Activated CD8-positive, alpha-beta memory T cell treated with anti-CD3 and anti-CD28 coated beads for 1 hour (primary cell): ENCODE measurements around the gene ZNHIT1.

ENCODE experiments used
- DNase-seq, 2 donors: peaks; one replicate each; pipeline ENCODE4 v3.0.0-alpha.2; 2020; ENCODE audit warnings: low read depth in 1 of 2; ENCODE audit errors: extremely low read depth in 1 of 2

Gene ZNHIT1

GRCh38 chr7:101217388-101218235 is at the start of gene ZNHIT1, which contains the start of gene PLOD3:
Gene ZNHIT1 (plus strand): TSS chr7:101218165. CDS start chr7:101218196, 31 bp downstream.
Gene PLOD3 (minus strand): TSS chr7:101217581. CDS start chr7:101217274, 307 bp downstream.
- peak; percentile 93 to 97 for DNase-seq

GRCh38 chr7:101168412-101169049 is 49.4 kb upstream of the ZNHIT1 start:
- no peak for DNase-seq

- no peak for DNase-seq
These were observed 48.7 kb upstream of the ZNHIT1 start for GRCh38 chr7:101169110-101169837.

GRCh38 chr7:101169838-101170551 is 48.0 kb upstream of the ZNHIT1 start:
- DNase-seq: peak; percentile 53 to 75

GRCh38 chr7:101170617-101171441 is 47.1 kb upstream of the ZNHIT1 start:
- no peak for DNase-seq

GRCh38 chr7:101171442-101171837 is 46.5 kb upstream of the ZNHIT1 start:
- DNase-seq: no peak

- DNase-seq: no peak
These were observed 45.7 kb upstream of the ZNHIT1 start for GRCh38 chr7:101172005-101172853.

GRCh38 chr7:101172854-101173751 is 44.9 kb upstream of the ZNHIT1 start:
- no peak for DNase-seq

GRCh38 chr7:101173752-101174244 is 44.2 kb upstream of the ZNHIT1 start:
- DNase-seq: peak; percentile 11 to 36

GRCh38 chr7:101174322-101174854 is 43.6 kb upstream of the ZNHIT1 start:
- DNase-seq: no peak

GRCh38 chr7:101175664-101176063 is 42.3 kb upstream of the ZNHIT1 start:
- no peak for DNase-seq

- DNase-seq: no peak
These were observed 40.3 kb upstream of the ZNHIT1 start for GRCh38 chr7:101177644-101178043.

GRCh38 chr7:101179117-101179516 is 38.8 kb upstream of the ZNHIT1 start:
- no peak for DNase-seq

GRCh38 chr7:101179713-101180112 is 38.3 kb upstream of the ZNHIT1 start:
- no peak for DNase-seq

GRCh38 chr7:101180130-101180755 is 37.7 kb upstream of the ZNHIT1 start, which contains the start of gene NAT16:
Gene NAT16 (minus strand): TSS chr7:101180293. CDS start chr7:101174807, 5,486 bp downstream.
- DNase-seq: no peak

- DNase-seq: no peak
These were observed 32.6 kb upstream of the ZNHIT1 start for GRCh38 chr7:101185258-101185839.

- DNase-seq: no peak
These were observed 31.8 kb upstream of the ZNHIT1 start for GRCh38 chr7:101186194-101186593.
